ENCODE measurements around the gene CDNF. TPM values are rescaled to one million over a fixed set of nuclear protein-coding genes. Genes with fewer than 3 reads are reported as not detected.
"Not testable (repeated sequence)": the region's sequence is repeated elsewhere in the genome, so short reads cannot be mapped to it uniquely, and the experiment has no call there.

CDNF gene
- total RNA-seq, 4 donors from 2014 or later, result 2.2 to 2.5 TPM; not detected in 2

DNA sequence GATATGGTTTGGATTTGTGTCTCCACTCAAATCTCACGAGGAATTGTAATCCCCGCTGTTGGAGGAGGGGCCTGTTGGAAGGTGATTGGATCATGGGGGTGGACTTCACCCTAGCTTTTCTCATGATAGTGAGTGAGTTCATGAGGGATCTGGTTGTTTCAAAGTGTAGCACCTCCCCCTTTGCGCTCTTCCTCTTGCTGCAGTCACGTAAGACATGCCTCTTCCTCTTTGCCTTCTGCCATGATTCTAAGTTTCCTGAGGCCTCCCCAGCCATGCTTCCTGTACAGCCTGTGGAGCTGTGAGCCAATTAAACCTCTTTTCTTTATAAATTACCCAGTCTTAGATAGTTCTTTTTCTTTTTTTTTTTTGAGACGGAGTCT is 17.1 kb downstream of the CDNF start:
- TF ChIP-seq POLR2A (IDR thresholded peaks at IDR 0.05) (no peak), POLR2AphosphoS5 (IDR thresholded peaks at IDR 0.05) (no peak)
- TF ChIP-seq, protein P1, sequence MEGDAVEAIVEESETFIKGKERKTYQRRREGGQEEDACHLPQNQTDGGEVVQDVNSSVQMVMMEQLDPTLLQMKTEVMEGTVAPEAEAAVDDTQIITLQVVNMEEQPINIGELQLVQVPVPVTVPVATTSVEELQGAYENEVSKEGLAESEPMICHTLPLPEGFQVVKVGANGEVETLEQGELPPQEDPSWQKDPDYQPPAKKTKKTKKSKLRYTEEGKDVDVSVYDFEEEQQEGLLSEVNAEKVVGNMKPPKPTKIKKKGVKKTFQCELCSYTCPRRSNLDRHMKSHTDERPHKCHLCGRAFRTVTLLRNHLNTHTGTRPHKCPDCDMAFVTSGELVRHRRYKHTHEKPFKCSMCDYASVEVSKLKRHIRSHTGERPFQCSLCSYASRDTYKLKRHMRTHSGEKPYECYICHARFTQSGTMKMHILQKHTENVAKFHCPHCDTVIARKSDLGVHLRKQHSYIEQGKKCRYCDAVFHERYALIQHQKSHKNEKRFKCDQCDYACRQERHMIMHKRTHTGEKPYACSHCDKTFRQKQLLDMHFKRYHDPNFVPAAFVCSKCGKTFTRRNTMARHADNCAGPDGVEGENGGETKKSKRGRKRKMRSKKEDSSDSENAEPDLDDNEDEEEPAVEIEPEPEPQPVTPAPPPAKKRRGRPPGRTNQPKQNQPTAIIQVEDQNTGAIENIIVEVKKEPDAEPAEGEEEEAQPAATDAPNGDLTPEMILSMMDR (IDR thresholded peaks at IDR 0.05), result no peak
- no peaks in the 10 kb centered on the region for H3K9me3 ChIP-seq
- WGBS, 2 donors (ENCODE audit: low coverage in 1 of 2), result 89 to 95% methylated on average over 3 to 5 of the region's 5 CpGs
- H3K27me3 ChIP-seq, result no peaks in the 10 kb centered on the region
- no peak for DNase-seq
- no peak overlapping the region for H3K4me3 ChIP-seq
- peaks cover 0 to 13% (median 0%) of the 10 kb centered on the region in 4 donors for H3K4me1 ChIP-seq
- in situ Hi-C loops (cut with MboI; ENCODE audit: low pct_ligation_motif_present in 1 of 4, low pct_unique_long_range_greater_than_20kb in 1 of 4, low sequenced_read_pairs in 3 of 4), result loop anchor here in 3 of 4 donors (5.0 to 25.0 kb wide), 4 partner anchors 283 to 608 kb away; no protein-coding TSS in a partner anchor
- intact Hi-C loops (cut with DNase I; ENCODE audit: low total_unique reads), result loop anchor here (10.0 kb wide), 2 partner anchors 276 to 316 kb away; no protein-coding TSS in a partner anchor
- H3K27ac ChIP-seq, result no peak overlapping the region
- no peaks in the 10 kb centered on the region for H3K36me3 ChIP-seq

DNA sequence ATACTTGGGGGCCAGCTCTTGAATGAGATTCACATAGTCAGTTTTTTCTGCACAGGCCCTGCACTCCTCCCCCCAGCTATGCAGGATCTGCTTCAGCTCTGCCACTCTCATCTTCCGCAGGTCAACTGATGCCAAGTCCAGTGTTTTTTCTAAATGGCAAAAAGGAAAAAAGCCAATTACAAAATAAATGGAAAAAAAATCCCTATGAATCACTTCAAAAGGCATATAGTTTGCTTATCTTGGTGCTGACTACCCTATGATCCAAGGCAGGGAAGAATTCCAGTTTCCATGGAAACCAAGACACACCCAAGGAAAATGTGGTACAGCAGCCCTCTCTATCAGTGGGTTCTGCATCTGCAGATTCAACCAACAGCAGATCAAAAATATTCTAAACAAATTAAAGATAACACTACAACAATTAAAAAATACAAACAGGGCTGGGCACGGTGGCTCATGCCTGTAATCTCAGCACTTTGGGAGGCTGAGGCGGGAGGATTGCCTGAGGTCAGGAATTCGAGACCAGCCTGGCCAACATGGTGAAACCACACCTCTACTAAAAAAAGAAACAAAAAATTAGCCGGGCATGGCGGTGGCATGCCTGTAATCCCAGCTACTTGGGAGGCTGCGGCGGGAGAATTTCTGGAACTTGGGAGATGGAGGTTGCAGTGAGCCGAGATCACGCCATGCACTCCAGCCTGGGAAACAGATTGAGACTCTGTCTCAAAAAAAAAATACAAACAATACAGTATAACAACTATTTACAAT is 17.6 kb downstream of the CDNF start:
- H3K4me3 ChIP-seq, result no peak overlapping the region
- peaks cover 0 to 13% (median 0%) of the 10 kb centered on the region in 4 donors for H3K4me1 ChIP-seq
- WGBS, 2 donors (ENCODE audit: low coverage in 1 of 2), result 93 to 100% methylated on average over 1 to 10 of the region's 10 CpGs
- no peaks in the 10 kb centered on the region for H3K36me3 ChIP-seq
- in situ Hi-C loops (cut with MboI; ENCODE audit: low pct_ligation_motif_present in 1 of 4, low pct_unique_long_range_greater_than_20kb in 1 of 4, low sequenced_read_pairs in 3 of 4), result loop anchor here in 3 of 4 donors (5.0 to 25.0 kb wide), 4 partner anchors 283 to 608 kb away; no protein-coding TSS in a partner anchor
- no peak for DNase-seq
- TF ChIP-seq, protein P1 (IDR thresholded peaks at IDR 0.05), result no peak
- TF ChIP-seq POLR2A (IDR thresholded peaks at IDR 0.05), result no peak
- TF ChIP-seq POLR2AphosphoS5 (IDR thresholded peaks at IDR 0.05), result no peak
- no peak for TF ChIP-seq EP300 (IDR thresholded peaks at IDR 0.05; ENCODE audit: low read depth)
- no peak overlapping the region for H3K27ac ChIP-seq
- H3K9me3 ChIP-seq, result no peaks in the 10 kb centered on the region
- no peaks in the 10 kb centered on the region for H3K27me3 ChIP-seq
- intact Hi-C loops (cut with DNase I; ENCODE audit: low total_unique reads), result loop anchor here (10.0 kb wide), 2 partner anchors 275 to 315 kb away; no protein-coding TSS in a partner anchor

DNA sequence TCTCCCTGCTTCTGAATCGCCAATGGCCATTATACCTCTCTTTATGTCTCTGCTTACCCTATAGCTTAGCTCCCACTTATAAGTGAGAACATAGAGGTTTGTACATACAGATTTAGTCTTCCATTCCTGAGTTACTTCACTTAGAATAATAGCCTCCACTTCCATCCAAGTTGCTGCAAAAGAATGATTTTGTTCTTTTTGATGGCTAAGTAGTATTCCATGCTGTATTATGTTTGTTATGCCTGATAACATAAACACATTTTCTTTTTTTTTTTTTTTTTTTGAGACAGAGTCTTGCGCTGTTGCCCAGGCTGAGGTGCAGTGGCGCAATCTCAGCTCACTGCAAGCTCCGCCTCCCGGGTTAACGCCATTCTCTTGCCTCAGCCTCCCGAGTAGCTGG is 21.1 kb downstream of the CDNF start:
- H3K27me3 ChIP-seq; H3K36me3 ChIP-seq; H3K4me3 ChIP-seq; intact Hi-C loops (cut with DNase I; ENCODE audit: low total_unique reads); H3K27ac ChIP-seq; H3K9me3 ChIP-seq; H3K4me1 ChIP-seq; DNase-seq: not testable (repeated sequence)
- WGBS, 2 donors (ENCODE audit: low coverage in 1 of 2), result 88 to 95% methylated on average over 5 to 7 of the region's 7 CpGs
- in situ Hi-C loops (cut with MboI; ENCODE audit: low pct_ligation_motif_present in 1 of 4, low pct_unique_long_range_greater_than_20kb in 1 of 4, low sequenced_read_pairs in 3 of 4), result loop anchor here in 2 of 4 donors (25.0 kb wide), 2 partner anchors 279 to 604 kb away; no protein-coding TSS in a partner anchor

DNA sequence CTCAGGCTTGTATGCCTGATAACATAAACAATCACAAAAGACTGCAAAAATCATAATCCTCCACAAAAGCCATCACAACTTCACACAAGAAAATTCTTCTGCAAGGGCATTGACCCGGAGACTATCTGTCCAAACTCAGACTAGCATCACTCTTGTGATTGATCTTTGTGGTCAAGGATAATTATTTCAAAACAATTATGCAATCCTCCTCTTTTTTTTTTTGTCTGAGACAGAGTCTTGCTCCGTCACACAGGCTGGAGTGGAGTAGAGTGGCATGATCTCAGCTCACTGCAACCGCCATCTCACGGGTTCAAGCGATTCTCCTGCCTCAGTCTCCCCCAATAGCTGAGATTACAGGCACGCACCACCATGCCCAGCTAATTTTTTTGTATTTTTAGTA is 22.2 kb downstream of the CDNF start:
- WGBS, 2 donors (ENCODE audit: low coverage in 1 of 2), result 92% methylated on average over 3 to 6 of the region's 6 CpGs
- H3K4me1 ChIP-seq, result no peaks in the 10 kb centered on the region
- no peak overlapping the region for H3K27ac ChIP-seq
- no peak for TF ChIP-seq EP300 (IDR thresholded peaks at IDR 0.05; ENCODE audit: low read depth)
- TF ChIP-seq POLR2AphosphoS5 (IDR thresholded peaks at IDR 0.05), result no peak
- TF ChIP-seq, protein P1 (IDR thresholded peaks at IDR 0.05), result no peak
- no peak for TF ChIP-seq POLR2A (IDR thresholded peaks at IDR 0.05)
- no peaks in the 10 kb centered on the region for H3K36me3 ChIP-seq
- no peaks in the 10 kb centered on the region for H3K27me3 ChIP-seq
- in situ Hi-C loops (cut with MboI; ENCODE audit: low pct_ligation_motif_present in 1 of 4, low pct_unique_long_range_greater_than_20kb in 1 of 4, low sequenced_read_pairs in 3 of 4), result loop anchor here in 2 of 4 donors (25.0 kb wide), 2 partner anchors 278 to 603 kb away; no protein-coding TSS in a partner anchor
- H3K4me3 ChIP-seq, result no peak overlapping the region
- no peaks in the 10 kb centered on the region for H3K9me3 ChIP-seq
- intact Hi-C loops (cut with DNase I; ENCODE audit: low total_unique reads), result no loop called here
- no peak for DNase-seq
